ENCODE results near the gene MYH7.

MYH7 gene

DNA sequence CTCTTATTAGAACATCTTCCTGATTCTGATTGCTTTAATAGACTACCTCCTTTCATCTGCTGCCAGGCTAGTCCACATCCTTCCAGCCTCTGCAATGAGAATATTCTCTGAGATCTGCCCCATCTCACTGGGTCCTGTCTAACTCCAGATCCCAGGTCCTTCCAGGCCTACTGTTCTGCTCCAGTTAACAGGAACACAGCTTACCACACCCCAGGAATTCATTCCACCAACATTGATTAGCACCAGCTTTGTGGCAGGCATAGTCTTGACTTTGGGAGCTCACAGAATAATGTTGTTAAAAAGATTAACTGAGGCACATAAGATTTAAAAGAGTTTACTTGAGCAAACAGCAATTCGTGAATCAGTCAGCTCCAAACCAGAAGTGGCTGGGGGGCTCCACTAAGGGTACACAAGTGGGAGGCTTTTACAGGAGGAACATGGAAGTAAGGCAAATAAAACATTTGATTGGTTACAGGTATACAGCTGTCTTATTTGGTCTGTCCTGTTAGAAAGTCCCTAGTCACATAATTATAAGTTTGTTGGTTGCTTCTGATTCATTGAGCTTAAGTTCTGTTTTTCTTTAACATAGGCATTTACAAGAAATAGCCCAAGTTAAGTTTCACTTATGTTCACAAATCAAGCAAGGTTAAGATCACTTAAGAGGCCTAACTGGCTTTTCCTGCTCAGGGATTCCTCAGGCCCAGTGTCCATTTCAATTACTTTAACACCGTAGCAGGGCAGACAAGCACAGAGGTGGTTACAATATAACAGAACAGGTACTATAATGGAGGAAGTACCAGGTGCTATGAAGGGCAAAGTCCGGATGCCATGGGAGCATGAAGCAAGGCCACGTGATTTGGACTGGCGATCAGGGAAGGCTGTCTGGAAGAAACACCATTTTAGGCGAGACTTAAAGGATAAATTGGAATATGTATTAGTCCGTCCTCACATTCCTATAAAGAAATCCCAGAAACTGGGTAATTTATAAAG lies 12.2 kb upstream of the MYH7 start:
- no peak for DNase-seq (ENCODE audit: low read depth in 3 of 3)

DNA sequence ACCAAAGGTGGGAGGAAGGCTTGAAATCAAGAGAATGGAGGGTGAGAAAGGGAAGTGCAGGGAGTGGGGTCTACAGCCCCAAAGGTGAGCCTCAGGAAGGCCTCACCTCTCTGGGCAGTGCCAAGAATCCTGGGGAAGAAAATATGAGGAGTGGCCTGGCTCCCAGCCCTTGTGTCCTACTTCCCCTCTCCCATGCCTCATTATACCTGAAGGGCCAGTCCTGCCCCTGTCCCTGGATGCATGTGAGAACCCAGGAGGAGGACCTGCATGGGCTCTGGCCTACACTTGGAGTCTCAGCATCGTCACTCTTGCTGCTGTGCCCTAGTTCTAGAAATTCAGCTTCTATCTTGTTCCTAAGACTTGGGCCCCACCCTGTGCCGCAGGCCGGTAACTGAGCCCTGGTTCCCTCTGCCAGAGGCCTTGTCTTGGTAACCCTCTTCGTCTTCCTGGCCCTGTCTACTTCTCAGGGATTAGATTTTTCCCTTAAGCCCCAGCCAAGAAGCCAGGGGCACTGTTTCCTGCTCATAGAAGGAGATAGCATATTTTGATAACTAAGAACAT lies 10.9 kb upstream of the MYH7 start:
- DNase-seq (ENCODE audit: low read depth in 3 of 3): no peak

DNA sequence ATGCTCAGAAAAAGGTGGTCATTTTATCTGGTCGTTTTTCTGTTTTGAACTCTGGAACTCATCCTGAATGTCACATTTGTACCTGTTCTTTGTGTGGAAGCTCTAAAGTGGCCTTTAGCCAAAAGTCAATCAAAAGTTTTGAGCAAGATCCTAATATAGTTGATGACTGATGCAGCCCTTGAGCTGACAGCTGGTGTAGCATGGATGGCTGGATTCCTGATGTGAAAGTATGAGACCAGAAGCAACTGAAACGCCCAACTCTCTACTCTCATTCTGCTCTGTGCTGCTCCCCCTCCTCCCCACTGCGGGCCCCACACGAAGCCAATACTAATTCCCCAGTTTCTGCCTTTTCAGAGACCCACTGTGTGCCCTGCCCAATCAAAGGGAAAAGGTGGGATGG lies 10.3 kb upstream of the MYH7 start:
- DNase-seq (ENCODE audit: low read depth in 3 of 3): no peak

DNA sequence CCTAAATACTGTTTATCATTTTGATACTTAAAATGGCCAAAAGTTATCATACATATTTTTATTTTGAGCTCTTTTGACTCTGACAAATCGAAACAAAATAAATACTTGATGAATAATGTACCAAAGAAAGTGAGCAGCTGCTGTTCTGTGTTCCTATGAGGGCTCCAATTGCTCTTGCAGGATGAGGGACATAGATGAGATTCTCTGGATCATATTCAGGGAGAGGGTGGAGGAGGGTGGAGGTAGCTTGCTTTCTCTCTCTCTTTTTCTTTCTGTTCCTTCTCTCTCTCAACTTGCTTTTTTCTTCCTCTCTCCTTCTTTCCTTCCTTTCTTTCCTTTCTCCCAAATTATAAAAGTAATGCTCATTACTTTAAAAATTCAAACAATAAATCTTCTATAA lies 8.9 kb upstream of the MYH7 start:
- DNase-seq (ENCODE audit: low read depth in 3 of 3): no peak

DNA sequence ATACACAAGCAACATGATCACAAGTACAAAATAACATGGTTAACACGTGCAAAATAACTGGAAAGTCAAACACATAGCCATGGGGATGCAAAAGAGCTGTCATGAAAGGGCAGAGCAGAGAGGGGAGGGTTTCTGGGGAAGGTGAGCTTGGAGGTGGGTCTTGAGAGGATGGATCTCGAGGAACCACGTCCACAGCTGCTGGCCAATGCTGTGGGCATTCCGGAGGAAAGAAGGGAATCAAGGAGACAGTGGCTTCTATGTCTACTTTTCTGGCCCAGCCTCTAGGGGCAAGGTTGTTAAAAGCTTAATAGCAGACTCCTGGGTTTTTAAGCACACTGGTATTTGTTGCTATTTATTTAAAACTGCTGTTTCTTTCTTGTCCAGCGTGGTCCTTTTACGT lies 8.4 kb upstream of the MYH7 start:
- DNase-seq (ENCODE audit: low read depth in 3 of 3): no peak

DNA sequence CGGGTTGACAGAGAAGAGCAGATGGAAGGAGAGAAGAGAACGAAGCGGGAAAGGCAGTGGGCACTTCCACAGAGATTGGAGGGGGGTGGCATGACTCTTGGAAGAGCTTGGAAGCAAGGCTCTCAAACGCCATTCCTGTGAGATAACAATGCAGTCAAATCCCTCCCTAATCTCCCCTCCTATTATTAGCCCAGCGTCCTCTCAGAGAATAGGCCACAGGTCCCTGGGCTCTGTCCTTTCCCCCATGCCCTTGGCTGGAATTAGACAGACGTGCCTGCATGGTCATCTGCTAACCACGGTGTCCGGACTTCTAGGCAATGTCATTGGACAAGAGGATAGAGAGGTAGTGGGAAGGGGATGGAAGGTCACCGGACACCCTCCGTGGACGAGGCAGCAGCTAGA lies 8.0 kb upstream of the MYH7 start:
- DNase-seq (ENCODE audit: low read depth in 3 of 3): no peak

DNA sequence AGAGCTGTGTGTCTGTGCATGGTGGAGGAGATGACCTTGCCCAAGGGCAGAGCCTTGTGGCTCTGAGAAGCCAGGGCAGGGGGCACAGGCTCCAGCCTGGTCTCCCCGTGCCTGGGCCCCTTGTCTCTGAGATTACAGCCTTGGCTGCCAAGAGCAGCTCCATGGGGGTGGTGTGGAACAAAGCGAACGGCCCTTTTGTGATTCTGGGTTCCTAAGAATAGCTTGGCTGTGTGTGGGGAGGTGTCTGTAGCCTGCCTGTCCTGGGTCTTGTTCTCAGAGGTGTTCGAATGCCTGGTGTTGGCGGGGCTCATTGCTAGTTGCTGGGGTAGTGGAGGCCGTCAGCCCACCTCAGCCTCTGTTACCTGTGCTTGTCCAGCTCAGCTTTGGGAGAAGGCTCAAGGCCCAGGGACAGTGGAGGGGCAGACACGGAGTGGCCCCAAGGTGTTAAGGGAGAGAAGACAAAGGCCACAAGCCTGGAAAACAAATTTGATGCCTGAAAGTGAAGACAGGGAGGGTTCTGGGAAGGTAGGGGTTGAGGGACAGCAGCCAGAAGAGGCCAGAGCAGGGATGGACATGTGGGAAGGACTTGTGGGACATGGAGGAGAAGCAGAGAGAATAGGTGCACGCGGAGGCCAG lies 7.4 kb upstream of the MYH7 start:
- no peak for DNase-seq (ENCODE audit: low read depth in 3 of 3)

DNA sequence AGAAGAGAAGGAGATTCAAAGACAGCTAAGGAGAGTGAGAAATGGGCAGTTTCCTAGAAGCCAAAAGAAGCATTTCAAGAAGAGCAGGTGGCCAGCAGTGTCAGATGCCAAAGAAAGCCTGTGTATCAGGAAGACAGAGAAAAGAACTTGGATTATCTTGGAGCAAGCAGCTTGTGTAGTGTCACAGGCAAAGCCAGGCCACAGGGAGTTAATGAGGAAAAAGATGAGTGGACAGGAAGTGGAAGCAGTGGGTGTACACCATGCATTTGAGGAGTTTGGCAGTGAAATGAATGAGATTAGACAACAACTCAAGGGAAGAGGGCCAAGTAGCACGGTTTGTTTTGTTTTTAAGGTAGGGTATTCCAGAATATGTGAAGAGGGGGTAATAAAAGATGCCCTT lies 5.6 kb upstream of the MYH7 start:
- DNase-seq (ENCODE audit: low read depth in 3 of 3): no peak

DNA sequence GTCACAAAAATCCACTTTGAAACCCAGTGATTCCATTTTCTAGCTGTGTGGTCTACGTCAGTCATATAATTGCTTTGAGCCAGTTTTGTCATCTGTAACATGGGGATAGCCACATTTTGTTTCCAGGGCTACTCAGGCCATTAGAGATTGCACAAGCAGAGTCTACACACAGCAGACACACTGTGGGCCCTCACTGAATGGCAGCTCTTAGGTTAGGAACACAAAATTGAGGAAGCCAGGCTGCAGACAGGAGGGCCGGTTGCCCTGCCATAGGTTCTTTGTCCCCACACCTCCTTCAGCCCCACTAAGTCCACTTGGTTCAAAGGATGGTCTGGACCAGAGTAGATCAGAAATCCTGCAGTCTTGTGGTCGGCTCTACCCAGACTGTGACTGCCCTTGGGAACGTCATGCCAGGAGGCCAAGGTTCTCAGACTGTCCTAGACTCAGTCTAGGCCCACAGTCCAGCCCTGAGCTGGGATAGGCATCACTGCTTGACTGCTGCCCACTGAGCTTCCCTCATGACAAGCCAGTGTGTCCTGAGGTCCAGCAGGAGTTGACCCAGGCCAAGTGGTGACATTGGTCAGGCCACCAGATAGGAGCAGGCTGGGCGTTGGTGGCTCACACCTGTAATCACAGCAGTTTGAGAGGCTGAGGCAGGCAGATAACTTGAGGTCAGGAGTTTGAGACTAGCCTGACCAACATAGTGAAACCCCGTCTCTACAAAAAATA lies 3.8 kb upstream of the MYH7 start:
- DNase-seq (ENCODE audit: low read depth in 3 of 3): no peak

DNA sequence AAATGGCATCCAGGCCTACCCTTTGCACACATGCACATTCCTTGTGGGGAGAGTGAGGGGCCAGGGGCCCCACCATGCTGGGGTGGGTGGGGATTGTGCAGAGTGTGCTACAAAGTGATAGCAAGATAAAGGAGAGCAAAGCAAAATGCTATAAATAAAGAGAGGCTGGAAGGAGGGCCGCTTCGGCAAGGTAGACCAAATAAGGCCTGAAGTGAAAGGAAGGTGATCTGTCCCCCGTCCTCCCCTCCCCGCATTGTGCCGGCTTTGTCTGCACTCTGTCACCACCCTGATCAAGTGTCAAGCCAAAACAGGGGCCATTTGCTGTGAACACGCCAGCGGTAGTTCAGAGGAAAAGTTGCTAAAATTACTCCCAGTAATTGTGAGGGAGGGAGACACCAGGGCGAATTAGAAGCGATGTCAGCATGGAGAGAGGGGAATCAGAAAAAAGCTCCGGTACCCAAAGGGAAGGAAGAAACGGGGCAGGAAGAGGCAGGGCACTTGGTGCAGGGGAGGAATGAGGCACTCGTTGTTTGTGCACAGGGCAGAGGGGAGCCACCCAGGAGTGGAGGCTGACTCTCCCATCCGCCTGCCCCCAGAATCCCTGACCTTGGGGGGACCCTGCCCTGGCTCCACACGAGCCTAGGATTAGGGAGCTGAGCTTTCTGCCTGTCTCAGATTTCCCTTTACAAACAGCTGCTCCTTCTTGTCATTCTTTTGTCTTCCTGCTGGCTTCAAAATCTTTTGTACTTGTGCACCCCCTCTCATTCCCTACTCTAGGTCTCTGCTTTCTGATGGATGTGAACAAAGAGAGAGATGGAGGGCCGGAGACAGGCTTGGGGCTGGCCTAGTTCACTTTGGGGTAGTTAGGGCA lies 2.9 kb upstream of the MYH7 start:
- no peak for DNase-seq (ENCODE audit: low read depth in 3 of 3)

DNA sequence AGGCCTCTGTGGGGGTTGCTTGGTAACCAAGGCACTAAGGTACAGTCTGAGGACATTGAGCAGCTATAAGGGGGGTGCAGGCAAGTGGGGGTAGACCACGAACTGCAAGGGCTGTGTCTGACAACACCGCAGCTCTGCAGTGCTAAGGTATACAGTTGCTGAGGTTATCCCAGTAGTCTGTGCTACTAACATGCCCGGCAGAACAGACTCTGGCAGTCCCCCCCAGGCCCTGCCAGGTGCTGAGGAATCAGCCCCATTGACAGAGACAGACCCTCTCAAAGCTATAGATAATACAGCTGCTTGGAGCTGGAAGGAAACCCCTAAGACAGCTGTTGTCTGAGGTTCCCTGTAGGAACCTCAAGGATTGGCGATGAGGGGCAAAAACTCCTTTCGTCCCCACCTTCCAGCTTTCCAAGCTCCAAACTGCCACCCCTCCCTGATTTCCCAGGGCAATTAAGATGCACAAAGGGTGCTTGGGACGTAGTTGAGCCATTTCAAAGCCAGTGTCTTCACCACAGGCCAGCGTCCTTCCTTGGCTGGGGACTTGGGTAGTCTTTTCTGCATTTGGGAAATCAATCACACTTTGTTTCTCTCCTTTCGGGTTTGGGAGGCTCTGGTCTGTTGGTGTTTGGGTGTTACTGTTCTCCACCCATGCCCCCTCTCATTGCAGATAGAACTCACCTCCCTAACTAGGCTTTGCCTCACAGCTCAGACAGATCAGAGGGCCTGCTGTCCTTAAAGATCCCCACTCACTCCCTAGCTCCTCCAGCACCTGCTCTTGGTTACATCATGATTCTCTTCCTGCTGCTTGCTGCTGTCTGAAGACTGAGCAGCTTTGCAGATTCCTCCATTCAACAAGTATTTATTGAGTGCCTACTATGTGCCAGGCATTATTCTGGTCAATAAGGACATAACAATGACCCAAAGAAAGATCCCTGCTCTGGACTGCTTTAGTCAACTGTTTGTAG lies 2.0 kb upstream of the MYH7 start:
- no peak for DNase-seq (ENCODE audit: low read depth in 3 of 3)

DNA sequence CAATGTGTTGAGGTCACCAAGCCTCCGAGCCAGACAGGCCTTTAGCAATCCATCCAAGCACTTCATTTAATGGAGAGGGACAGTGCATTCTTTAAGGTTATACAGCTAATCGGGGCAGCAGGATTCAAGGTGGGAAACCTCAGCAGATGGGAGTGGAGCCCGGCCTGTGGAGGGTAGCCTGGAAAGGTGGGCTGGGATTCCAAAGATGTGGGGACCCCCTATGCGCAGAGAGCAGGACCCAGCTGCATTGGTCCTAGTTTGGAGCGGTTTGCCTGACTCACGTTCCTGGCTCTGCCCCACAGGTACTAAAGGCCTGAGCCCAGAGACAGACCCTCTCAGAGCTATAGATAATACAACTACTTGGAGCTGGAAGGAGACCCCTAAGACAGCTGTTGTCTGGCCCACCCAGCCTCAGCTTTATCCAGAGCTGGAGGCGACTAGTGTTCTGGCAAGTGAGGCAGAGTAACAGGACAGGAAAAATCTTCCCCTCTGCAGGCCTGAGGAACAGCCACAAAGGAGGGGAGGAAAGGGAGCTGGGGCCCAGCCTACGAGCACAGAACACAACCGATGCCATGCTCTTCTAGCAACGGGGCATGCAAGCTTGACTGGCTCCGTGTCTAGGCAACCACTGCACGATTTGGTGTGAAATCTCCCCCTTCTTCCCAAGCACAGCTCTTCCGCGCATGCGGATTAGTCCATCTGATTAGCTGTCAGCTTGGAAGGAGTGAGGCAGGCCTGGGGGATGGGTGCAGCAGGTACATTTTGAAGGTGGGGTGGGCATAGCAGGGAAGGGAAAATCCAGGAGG lies 1.1 kb upstream of the MYH7 start:
- DNase-seq (ENCODE audit: low read depth in 3 of 3): no peak

DNA sequence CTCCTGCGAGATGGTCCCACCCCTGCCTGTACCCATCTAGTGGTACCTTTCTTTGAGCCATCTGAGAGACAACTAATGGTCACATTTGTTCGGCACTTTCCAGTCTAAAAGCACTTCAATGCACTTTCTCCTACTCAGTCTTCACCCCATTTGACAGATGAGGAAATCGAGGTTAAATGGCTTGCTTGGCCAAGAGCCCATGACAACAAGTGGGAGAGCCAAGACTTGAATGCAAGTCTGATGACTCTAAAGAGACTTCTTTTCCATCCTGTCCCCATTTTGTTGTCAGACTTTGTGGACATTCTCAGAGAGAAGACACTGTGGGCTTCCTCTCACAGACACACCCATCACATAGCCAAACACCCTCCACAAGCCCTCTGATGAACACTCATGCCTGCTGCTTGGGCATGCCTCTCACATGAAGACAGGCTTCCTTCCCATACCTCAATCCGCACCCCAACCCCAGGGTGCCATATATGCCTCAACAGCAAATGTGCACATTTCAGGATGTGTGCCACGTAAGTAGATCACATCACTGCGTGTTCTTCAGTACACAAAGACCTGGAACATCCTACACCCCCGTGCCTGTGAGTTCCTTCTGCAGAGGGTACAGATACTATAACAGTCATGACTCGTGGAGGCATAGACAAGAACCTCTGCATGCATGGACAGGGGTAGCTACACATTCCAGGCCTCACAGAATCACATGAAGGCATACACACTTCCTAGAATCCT lies 805 bp downstream of the MYH7 start:
- DNase-seq (ENCODE audit: low read depth in 3 of 3): no peak

DNA sequence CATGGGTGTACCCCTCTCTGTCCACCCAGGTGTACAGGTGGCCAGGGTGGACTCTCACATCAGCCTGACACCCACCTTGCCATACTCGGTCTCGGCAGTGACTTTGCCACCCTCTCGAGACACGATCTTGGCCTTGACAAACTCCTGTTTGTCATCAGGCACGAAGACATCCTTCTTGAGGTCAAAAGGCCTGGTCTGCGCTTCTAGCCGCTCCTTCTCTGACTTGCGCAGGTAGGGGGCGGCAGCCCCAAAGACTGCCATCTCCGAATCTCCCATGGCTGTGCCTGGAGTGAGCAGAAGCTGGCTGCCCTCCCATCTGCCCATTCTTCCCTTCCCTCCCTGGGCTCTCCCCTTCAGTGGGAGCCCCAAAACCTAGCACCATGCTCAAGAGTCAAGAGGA lies 2.0 kb downstream of the MYH7 start:
- no peak for DNase-seq (ENCODE audit: low read depth in 3 of 3)

DNA sequence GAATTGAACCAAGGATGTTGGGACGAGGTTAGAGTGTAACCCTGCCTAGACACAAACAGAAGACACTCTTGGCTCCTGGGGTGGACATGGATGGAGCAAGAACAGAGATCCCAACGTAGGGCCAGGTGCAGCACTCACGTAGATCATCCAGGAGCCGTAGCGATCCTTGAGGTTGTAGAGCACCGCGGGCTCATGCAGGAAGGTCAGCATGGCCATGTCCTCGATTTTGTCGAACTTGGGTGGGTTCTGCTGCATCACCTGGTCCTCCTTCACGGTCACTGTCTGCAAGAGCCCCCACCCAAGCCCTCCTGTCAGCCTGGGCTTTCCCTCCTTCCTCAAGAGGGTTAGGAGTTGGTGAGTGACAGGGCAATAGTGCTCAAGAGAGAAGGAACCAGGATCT lies 2.5 kb downstream of the MYH7 start:
- DNase-seq (ENCODE audit: low read depth in 3 of 3): no peak

DNA sequence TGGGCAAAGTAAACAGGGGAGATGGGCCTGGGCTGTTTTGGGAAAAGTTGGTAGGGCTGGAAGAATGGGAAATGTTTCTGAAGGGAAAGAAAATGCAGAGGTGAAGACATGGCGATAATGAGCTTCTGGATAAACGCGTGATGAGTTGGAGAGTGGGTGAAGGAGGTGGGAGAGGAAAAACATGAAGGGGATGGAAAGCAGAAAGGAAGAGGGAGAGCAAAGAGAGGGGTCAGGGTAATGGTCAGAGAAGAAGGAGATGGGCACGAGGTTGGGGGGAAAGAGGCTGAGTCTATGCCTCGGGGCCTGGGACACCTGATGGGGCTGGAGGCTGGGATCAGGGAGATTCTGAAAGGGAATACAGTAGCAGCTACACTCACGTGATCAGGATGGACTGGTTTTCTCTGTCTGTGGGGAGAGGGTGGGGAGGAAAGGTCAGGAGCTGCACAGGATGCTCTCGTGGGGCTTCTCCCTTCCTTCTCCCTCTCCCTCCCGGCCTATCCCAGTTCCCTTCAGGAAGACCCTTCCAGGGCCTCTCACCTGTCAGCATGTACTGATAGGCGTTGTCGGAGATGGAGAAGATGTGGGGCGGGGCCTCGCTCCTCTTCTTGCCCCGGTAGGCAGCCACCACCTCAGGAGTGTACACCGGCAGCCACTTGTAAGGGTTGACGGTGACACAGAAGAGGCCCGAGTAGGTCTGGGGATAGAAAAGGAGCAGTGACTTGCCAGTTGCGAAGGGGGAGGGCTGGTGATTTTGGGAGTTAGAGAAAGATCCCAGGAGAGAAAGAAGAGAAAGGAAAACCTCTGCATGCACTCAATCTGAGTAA lies 3.1 kb downstream of the MYH7 start:
- DNase-seq (ENCODE audit: low read depth in 3 of 3): no peak

DNA sequence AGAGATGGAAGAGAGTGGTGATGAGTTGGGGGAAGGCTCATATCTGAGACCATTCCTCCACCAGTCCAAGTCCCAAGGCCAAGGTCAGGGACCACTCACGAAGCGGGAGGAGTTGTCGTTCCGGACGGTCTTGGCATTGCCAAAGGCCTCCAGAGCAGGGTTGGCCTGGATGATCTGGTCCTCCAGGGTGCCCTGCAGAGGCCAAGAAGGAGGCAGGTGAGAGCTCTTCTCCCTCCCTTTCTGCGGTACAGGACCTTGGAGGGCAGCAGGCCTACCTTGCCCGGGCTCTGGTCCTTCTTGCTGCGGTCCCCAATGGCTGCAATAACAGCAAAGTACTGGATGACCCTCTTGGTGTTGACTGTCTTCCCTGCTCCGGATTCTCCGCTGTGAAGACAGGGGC lies 4.0 kb downstream of the MYH7 start:
- no peak for DNase-seq (ENCODE audit: low read depth in 3 of 3)

DNA sequence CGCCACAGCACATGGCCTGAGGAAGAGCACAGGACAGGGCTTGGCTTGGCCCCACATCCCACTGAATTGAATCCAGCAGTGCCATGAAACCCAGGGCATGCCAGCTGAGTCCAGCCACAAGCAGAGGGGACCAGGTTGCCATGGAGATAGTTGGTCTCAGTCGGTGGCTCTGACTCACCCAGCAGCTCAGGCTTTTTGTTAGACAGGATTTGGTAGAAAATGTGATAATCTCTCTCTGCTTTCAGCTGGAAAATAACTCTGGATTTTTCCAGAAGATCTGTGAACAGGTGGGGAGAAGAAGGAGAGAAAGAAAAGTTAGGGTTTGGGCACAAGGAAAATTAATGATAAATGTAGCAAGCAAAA lies 4.8 kb downstream of the MYH7 start:
- DNase-seq (ENCODE audit: low read depth in 3 of 3): no peak
